Limb (tissue), 2 donors: ENCODE data around the gene CA12.

ENCODE experiments used
- DNase-seq, 2 donors: peaks; one replicate each; pipeline ENCODE4 v3.0.0-alpha.2; 2016; ENCODE audit errors: extremely low spot score in 2 of 2

The CA12 gene

GRCh38 chr15:63379492-63380150 is 2.0 kb downstream of the CA12 start:
- no peak for DNase-seq

GRCh38 chr15:63378946-63379345 is 2.7 kb downstream of the CA12 start:
- no peak for DNase-seq

DNA sequence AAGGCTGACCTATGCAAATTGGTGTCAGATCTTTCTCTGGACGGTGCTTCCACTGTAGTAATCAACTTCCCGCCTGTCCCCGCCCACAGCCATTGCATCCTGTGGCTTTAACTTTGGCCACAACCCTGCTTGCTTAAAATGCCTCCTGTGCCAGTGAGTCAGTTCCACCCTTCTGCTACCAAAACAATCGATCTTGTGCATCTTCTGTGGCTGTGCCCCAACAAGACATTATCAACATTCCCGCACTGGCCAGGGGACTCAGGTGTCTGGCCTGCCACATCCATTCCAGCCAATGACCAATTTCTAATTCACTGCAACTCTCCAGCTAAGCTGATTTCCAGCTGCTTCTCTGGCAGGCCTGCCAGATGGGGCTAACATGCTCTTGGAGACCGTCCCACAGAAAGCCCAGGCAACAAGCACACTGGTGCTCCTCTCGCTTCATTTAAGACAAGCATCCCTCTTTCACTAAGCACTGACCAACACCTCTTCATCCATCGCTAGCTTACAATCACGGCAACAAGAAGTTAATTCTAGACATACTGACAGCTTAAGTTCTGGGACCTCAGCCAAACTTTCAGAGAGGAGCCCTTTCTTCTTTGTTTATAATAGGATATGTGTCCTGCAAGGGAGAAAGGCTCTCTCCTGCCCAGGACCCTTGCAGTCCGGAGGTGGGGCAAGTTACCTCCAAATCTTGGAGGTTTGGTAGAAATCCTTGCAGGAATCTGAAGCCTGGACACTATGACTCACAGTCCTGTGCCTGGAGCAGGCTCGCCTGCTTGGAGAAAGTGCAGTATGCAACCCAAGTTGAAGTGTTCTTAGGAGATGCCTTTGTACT is 6.7 kb downstream of the CA12 start:
- DNase-seq: peak; percentile 57 to 59

- DNase-seq: no peak
Measured at GRCh38 chr15:63373866-63374548, 7.6 kb downstream of the CA12 start.

DNA sequence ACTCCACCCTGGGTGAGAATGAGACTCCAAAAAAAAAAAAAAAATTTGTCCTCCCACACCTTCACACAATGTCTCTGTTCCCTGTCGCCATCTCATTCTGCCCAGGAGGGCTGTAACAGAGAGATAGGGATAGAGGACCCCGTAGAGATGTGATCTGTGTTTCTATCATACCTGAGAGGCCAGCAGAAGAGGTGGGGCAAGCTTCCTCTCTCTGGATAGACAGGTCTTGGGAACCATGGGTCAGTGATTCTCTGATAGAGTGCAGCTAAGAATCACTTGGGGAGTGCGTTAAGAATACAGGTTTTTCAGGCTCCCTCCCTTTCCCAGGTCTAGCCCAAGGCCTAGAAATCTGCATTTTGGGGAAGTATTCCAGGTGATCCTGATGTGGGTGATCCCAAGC is 8.3 kb downstream of the CA12 start:
- DNase-seq: no peak

DNA sequence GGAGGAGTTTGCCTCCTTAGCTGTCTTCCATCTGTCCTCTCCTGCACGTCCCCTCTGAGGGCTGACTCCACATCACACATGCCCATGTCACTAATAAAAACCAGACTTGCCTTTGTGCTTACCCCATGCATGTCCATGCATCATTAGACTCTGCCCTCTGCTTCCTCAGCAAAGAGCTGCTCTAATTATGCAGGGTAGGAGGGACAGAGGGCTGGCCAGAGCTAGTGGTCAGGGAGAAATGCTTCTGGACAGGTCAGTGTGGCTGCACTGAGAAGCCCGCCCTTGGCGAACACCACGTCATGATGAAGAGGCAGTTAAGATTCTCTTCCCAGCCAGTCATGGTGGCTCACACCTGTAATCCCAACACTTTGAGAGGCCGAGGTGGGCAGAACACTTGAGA is 8.9 kb downstream of the CA12 start:
- DNase-seq: no peak

GRCh38 chr15:63372018-63372705 is 9.5 kb downstream of the CA12 start:
- no peak for DNase-seq

- no peak for DNase-seq
Measured at GRCh38 chr15:63371297-63371918, 10.2 kb downstream of the CA12 start.

- DNase-seq: no peak
Measured at GRCh38 chr15:63370764-63371163, 10.9 kb downstream of the CA12 start.

- DNase-seq: no peak
Measured at GRCh38 chr15:63369781-63370180, 11.9 kb downstream of the CA12 start.

DNA sequence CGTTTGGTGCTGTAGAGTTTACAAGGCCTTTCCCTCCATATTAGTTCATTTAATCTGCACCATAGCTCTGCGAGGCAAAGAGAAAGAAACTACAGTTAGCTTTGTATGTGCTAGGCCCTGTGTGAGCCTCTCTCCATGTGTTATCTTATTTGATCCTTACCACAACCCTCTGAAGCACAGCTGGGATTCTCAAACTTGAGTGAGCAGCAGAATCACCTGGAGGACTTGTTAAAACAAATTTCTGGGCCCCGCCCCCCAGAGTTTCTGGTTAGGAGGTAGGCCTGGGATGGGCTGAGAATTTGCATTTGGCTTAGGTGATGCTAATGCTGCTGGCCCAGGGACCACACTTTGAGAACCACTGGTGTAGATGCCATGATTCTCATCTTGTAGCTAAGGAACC is 12.3 kb downstream of the CA12 start:
- no peak for DNase-seq

DNA sequence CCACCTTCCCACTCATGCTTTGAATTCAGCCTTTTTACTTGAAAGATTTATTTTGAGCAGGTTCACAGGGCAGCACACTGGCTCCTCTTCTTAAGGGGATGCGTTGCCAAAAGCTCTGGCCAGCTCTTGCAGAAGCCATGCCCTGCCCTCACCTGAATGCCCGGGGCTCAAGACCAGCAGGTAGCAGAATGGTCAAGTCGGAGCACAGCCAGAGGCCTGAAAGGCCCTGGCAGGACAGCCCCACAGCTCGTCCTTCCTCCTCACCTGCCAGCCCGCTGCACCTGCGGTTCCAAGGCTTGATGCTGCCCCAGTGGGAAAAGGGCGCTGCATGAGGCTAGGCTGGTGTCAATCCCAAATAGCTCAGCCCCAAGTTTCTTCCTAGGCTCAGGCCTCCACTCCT is 13.1 kb downstream of the CA12 start:
- no peak for DNase-seq

DNA sequence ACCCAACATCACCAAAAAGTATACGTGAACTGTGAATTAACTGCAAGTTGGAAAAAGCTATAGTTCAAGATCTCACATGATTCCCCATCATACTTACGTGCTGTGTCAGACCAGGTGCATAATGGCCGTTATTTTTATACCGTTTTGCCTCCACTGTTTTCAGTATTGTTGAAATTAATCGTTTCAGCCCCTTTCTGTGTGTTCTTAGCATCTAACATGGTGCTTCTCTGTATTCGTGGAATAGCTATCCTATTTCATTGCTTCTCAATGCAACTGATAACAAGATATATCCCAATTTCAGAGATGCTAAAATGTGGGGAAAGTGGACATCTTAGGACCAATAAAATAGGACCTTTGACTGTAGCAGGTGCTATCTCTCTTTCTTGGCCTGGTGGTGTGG is 13.7 kb downstream of the CA12 start:
- no peak for DNase-seq

- DNase-seq: no peak
Measured at GRCh38 chr15:63367390-63367789, 14.3 kb downstream of the CA12 start.

GRCh38 chr15:63366451-63366850 is 15.2 kb downstream of the CA12 start:
- no peak for DNase-seq

GRCh38 chr15:63365273-63365680 is 16.4 kb downstream of the CA12 start:
- no peak for DNase-seq

GRCh38 chr15:63364399-63365272 is 17.0 kb downstream of the CA12 start:
- no peak for DNase-seq

- no peak for DNase-seq
Measured at GRCh38 chr15:63363292-63363691, 18.4 kb downstream of the CA12 start.

GRCh38 chr15:63362885-63363284 is 18.8 kb downstream of the CA12 start:
- DNase-seq: no peak

DNA sequence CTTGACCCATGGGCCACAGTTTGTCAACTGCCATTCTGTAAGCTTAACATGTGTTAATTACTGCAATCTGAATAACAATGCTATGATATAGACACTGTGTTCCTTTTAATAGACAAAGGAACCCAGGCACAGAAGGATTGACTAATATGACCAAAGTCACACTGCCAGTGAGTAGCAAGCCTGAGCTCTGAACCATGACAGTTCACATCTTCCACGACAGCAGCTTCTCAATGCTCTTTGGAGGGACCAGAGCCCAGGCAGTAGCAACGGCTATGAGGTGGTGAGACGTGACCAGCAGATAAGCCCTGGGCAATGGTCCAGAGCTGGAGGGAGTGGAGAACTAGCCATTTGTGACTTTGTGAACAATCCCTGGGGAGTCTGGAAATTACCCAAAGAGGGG is 19.4 kb downstream of the CA12 start:
- DNase-seq: no peak
